Measurements from ENCODE around the gene VWF. TPM values are rescaled to one million over a fixed set of nuclear protein-coding genes. Genes with fewer than 3 reads are reported as not detected.

The VWF gene
- total and polyA plus RNA-seq, 2 of the 4 experiments (the other 2 are of a cell fraction) = under 0.01 to 0.09 TPM

- no peak overlapping the region for H2BK5ac ChIP-seq (ENCODE audit: low read depth, low read length, poor library complexity, severe bottlenecking)
- H3K9ac ChIP-seq (ENCODE audit: low read depth, low read length) = no peak overlapping the region
- DNase-seq = no peak
- dilution Hi-C loops (cut with HindIII; ENCODE audit: low sequenced_read_pairs, unreplicated experiment) = no loop called here
- H3K9me1 ChIP-seq (ENCODE audit: insufficient read depth, low read length) = peaks cover 15% of the 10 kb centered on the region
- H3K4me2 ChIP-seq (ENCODE audit: low read depth, low read length) = no peak overlapping the region
- H2AK9ac ChIP-seq (replicated peaks; ENCODE audit: low read depth, low read length, poor library complexity) = peak overlapping the region; percentile 34
- ATAC-seq (ENCODE audit: low read depth) = no peak
- H4K8ac ChIP-seq (ENCODE audit: low read depth in 2 of 2, low read length in 2 of 2) = no peak overlapping the region; a peak in 1 of 4 replicates
- no peak overlapping the region for H3K14ac ChIP-seq (replicated peaks; ENCODE audit: low read depth, low read length)
- CTCF ChIA-PET = interaction anchor here (1.4 to 1.9 kb wide), 2 partner anchors 78 to 219 kb away, joined by 5 read pairs; no protein-coding TSS in a partner anchor
- no peak overlapping the region for H3K23ac ChIP-seq (ENCODE audit: low read depth, low read length)
- H2BK15ac ChIP-seq (ENCODE audit: low read depth, low read length) = 0 out of 3 replicates have a peak overlapping the region, but pooled peaks have one; percentile 23
- H3K9me3 ChIP-seq (ENCODE audit: control insufficient read depth, insufficient read depth, low read length) = no peaks in the 10 kb centered on the region
- peaks cover 17% of the 10 kb centered on the region for H3K4me1 ChIP-seq (ENCODE audit: control insufficient read depth, insufficient read depth, low read length)
- H4K5ac ChIP-seq (ENCODE audit: low read depth, low read length) = no peak overlapping the region
- no peaks in the 10 kb centered on the region for H3K79me1 ChIP-seq (ENCODE audit: low read depth in 1 of 2, low read length in 2 of 2)
- no peak overlapping the region for H3K18ac ChIP-seq (ENCODE audit: low read depth, low read length)
- no peaks in the 10 kb centered on the region for H3K27me3 ChIP-seq (ENCODE audit: control insufficient read depth, insufficient read depth, low read length)
- no peak for TF ChIP-seq CHD1 (IDR thresholded peaks at IDR 0.05; ENCODE audit: low read depth, low read length)
- TF ChIP-seq MXI1 (IDR thresholded peaks at IDR 0.05; ENCODE audit: borderline replicate concordance, low read depth, low read length) = no peak
- TF ChIP-seq FOS (IDR thresholded peaks at IDR 0.05; ENCODE audit: low read depth, low read length) = no peak
- no peak for TF ChIP-seq RFX5 (IDR thresholded peaks at IDR 0.05; ENCODE audit: low read depth, low read length)
- TF ChIP-seq RAD21 (IDR thresholded peaks at IDR 0.05; ENCODE audit: low read length) = no peak
- no peak for TF ChIP-seq CTCF (conservative IDR thresholded peaks at IDR 0.05; ENCODE audit: low read depth, low read length)
- no peak for TF ChIP-seq USF2 (IDR thresholded peaks at IDR 0.05; ENCODE audit: low read depth, low read length)
- no peak for TF ChIP-seq MAZ (IDR thresholded peaks at IDR 0.05; ENCODE audit: borderline replicate concordance, low read depth, low read length)
- TF ChIP-seq RCOR1 (IDR thresholded peaks at IDR 0.05; ENCODE audit: insufficient replicate concordance, low read length) = no peak
- TF ChIP-seq NFE2L2 (IDR thresholded peaks at IDR 0.05; ENCODE audit: low read depth, low read length) = no peak
- TF ChIP-seq CEBPB (IDR thresholded peaks at IDR 0.05; ENCODE audit: low read depth, low read length) = no peak
- TF ChIP-seq BHLHE40 (IDR thresholded peaks at IDR 0.05; ENCODE audit: low read depth, low read length) = no peak
- no peak for TF ChIP-seq MAFK (IDR thresholded peaks at IDR 0.05; ENCODE audit: low read depth, low read length)
- TF ChIP-seq POLR2A (IDR thresholded peaks at IDR 0.05; ENCODE audit: low read depth, low read length) = no peak
- no peak for TF ChIP-seq SMC3 (IDR thresholded peaks at IDR 0.05; ENCODE audit: low read depth, low read length)
- no peak for TF ChIP-seq ELK1 (IDR thresholded peaks at IDR 0.05; ENCODE audit: borderline replicate concordance, low read depth, low read length)
- peak overlapping the region; percentile 35 for H2BK120ac ChIP-seq (ENCODE audit: low read depth, low read length)
- H4K20me1 ChIP-seq (ENCODE audit: insufficient read depth, low read length) = no peaks in the 10 kb centered on the region
- peak overlapping the region; percentile 47 for H3K4ac ChIP-seq (ENCODE audit: low read depth, low read length)
- intact Hi-C loops (cut with micrococcal nuclease) = no loop called here
- no peaks in the 10 kb centered on the region for H3K36me3 ChIP-seq (ENCODE audit: control insufficient read depth, insufficient read depth, low read length)
- no peak overlapping the region for H3K27ac ChIP-seq (ENCODE audit: insufficient read depth, low read length)
- H3K4me3 ChIP-seq (ENCODE audit: insufficient read depth, low read depth, low read length) = no peak overlapping the region
- in situ Hi-C loops (cut with MboI; ENCODE audit: low sequenced_read_pairs) = loop anchor here (5.0 kb wide), 1 partner anchor 116 kb away; no protein-coding TSS in a partner anchor
- no TSS peak for BruUV-seq (replicated peaks)
- H2AK5ac ChIP-seq (ENCODE audit: low read depth, low read length) = peak overlapping the region; percentile 67
- POLR2A ChIA-PET (ENCODE audit: unreplicated experiment) = no interaction called here
- H3K56ac ChIP-seq (ENCODE audit: extremely low read depth, insufficient read depth, low read length) = no peak overlapping the region
- no peak overlapping the region for H2AFZ ChIP-seq (replicated peaks; ENCODE audit: low read length, poor library complexity)
- H2BK20ac ChIP-seq (ENCODE audit: low read depth, low read length) = peak overlapping the region; percentile 30; the same call in 1 of the 2 replicates
- peak overlapping the region; percentile 16 for H4K91ac ChIP-seq (ENCODE audit: insufficient read depth, low read depth, low read length)
- no CpG with 5 or more reads among the region's 1 CpG for WGBS, 2 experiments (ENCODE audit: extremely low coverage in 2 of 2, insufficient read length in 1 of 2)
Measured at GRCh38 chr12:6066651-6067050, 57.8 kb downstream of the VWF start.

All from IMR-90 (cell line).